ENCODE results near the gene CDCP1. TPM values are rescaled to one million over a fixed set of nuclear protein-coding genes. Genes with fewer than 3 reads are reported as not detected.

The CDCP1 gene
- total RNA-seq, 1 donor = 7.6 TPM

- Histone ChIP-seq H3K4me1 (ENCODE audit: insufficient read depth, low read length) (peaks cover 32% of the 10 kb centered on the region), H3K27me3 (ENCODE audit: insufficient read depth, low read length) (no peaks in the 10 kb centered on the region), H2AFZ (ENCODE audit: low read length) (peak overlapping the region; percentile 71), H3K27ac (ENCODE audit: low read depth, low read length) (no peak overlapping the region), H3K4me3 (ENCODE audit: insufficient read depth, low read length) (no peak overlapping the region), H3K4me2 (ENCODE audit: insufficient read depth, low read length) (peak overlapping the region; percentile 3), H3K79me2 (ENCODE audit: insufficient read depth, low read length) (no peaks in the 10 kb centered on the region), H4K20me1 (ENCODE audit: insufficient read depth, low read length) (no peaks in the 10 kb centered on the region), H3K9me3 (ENCODE audit: low read depth, low read length) (no peaks in the 10 kb centered on the region), H3K36me3 (ENCODE audit: insufficient read depth, low read length) (no peaks in the 10 kb centered on the region)
- no peak for TF ChIP-seq CTCF (IDR thresholded peaks at IDR 0.05; ENCODE audit: extremely low read depth, low read depth, low read length)
- no peak for DNase-seq (ENCODE audit: insufficient read length, low spot score, missing footprints)
Measured at GRCh38 chr3:45178183-45179023, 32.2 kb upstream of the CDCP1 start.

DNA sequence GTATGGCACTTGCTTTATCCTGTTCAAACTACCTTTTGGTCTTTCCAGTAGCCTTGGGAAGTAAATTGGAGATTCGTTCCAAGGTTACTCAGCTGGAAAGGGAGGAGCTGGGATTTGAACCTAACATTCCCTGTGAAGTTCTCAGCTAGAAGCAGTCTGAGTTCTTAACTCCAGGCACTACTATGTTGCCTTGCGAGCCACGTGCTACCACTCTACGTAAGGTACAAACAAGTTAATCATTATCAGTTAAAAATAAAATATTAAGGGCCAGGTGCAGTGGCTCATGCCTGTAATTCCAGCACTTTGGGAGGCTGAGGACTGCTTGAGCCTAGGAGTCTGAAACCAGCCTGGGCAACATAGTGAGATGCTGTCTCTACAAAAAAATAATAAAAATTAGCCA, 30.7 kb upstream of the CDCP1 start:
- Histone ChIP-seq H3K4me2 (ENCODE audit: insufficient read depth, low read length) (no peak overlapping the region), H3K27ac (ENCODE audit: low read depth, low read length) (no peak overlapping the region), H2AFZ (ENCODE audit: low read length) (no peak overlapping the region), H3K27me3 (ENCODE audit: insufficient read depth, low read length) (no peaks in the 10 kb centered on the region), H3K9me3 (ENCODE audit: low read depth, low read length) (no peaks in the 10 kb centered on the region), H3K4me3 (ENCODE audit: insufficient read depth, low read length) (no peak overlapping the region), H4K20me1 (ENCODE audit: insufficient read depth, low read length) (no peaks in the 10 kb centered on the region), H3K79me2 (ENCODE audit: insufficient read depth, low read length) (no peaks in the 10 kb centered on the region), H3K4me1 (ENCODE audit: insufficient read depth, low read length) (peaks cover 25% of the 10 kb centered on the region), H3K36me3 (ENCODE audit: insufficient read depth, low read length) (no peaks in the 10 kb centered on the region)
- TF ChIP-seq CTCF (IDR thresholded peaks at IDR 0.05; ENCODE audit: extremely low read depth, low read depth, low read length) = no peak
- no peak for DNase-seq (ENCODE audit: insufficient read length, low spot score, missing footprints)

DNA sequence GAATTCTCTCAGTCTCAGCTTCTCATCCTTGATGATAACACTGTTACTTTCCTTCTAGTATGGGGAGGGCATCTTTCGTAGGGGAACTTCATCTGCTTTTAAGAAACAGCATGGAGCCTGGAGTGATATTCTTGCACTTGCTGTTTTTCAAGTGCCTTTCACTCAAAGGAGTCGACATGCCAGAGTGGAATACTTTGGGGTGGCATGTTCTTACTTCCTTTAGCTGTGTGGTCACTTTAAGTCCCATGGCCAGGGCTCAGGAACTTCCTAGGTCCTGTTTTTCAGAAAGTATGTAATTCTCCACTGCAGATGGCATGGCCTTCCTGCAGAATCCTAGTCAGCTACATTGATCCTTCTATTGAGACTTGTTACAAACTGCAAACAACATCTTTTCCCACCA, 28.1 kb upstream of the CDCP1 start:
- Histone ChIP-seq H3K9me3 (ENCODE audit: low read depth, low read length) (no peaks in the 10 kb centered on the region), H3K79me2 (ENCODE audit: insufficient read depth, low read length) (no peaks in the 10 kb centered on the region), H3K36me3 (ENCODE audit: insufficient read depth, low read length) (no peaks in the 10 kb centered on the region), H3K4me3 (ENCODE audit: insufficient read depth, low read length) (no peak overlapping the region), H2AFZ (ENCODE audit: low read length) (no peak overlapping the region), H3K4me2 (ENCODE audit: insufficient read depth, low read length) (no peak overlapping the region), H3K27ac (ENCODE audit: low read depth, low read length) (no peak overlapping the region), H3K4me1 (ENCODE audit: insufficient read depth, low read length) (peaks cover 22% of the 10 kb centered on the region), H4K20me1 (ENCODE audit: insufficient read depth, low read length) (no peaks in the 10 kb centered on the region), H3K27me3 (ENCODE audit: insufficient read depth, low read length) (no peaks in the 10 kb centered on the region)
- DNase-seq (ENCODE audit: insufficient read length, low spot score, missing footprints) = no peak
- TF ChIP-seq CTCF (IDR thresholded peaks at IDR 0.05; ENCODE audit: extremely low read depth, low read depth, low read length) = no peak

- Histone ChIP-seq H3K4me2 (ENCODE audit: insufficient read depth, low read length) (no peak overlapping the region), H3K9me3 (ENCODE audit: low read depth, low read length) (no peaks in the 10 kb centered on the region), H3K27ac (ENCODE audit: low read depth, low read length) (no peak overlapping the region), H2AFZ (ENCODE audit: low read length) (no peak overlapping the region), H4K20me1 (ENCODE audit: insufficient read depth, low read length) (no peaks in the 10 kb centered on the region), H3K36me3 (ENCODE audit: insufficient read depth, low read length) (no peaks in the 10 kb centered on the region), H3K4me1 (ENCODE audit: insufficient read depth, low read length) (peaks cover 22% of the 10 kb centered on the region), H3K27me3 (ENCODE audit: insufficient read depth, low read length) (no peaks in the 10 kb centered on the region), H3K4me3 (ENCODE audit: insufficient read depth, low read length) (no peak overlapping the region), H3K79me2 (ENCODE audit: insufficient read depth, low read length) (no peaks in the 10 kb centered on the region)
- no peak for TF ChIP-seq CTCF (IDR thresholded peaks at IDR 0.05; ENCODE audit: extremely low read depth, low read depth, low read length)
- no peak for DNase-seq (ENCODE audit: insufficient read length, low spot score, missing footprints)
Measured at GRCh38 chr3:45173776-45174175, 27.6 kb upstream of the CDCP1 start.

All from osteoblast (primary cell).